Measurements from ENCODE around the gene OPA1. TPM values are rescaled to one million over a fixed set of nuclear protein-coding genes. Genes with fewer than 3 reads are reported as not detected.

OPA1 gene
- total RNA-seq, 2 donors from 2014 or later = 81.7 to 116 TPM

DNA sequence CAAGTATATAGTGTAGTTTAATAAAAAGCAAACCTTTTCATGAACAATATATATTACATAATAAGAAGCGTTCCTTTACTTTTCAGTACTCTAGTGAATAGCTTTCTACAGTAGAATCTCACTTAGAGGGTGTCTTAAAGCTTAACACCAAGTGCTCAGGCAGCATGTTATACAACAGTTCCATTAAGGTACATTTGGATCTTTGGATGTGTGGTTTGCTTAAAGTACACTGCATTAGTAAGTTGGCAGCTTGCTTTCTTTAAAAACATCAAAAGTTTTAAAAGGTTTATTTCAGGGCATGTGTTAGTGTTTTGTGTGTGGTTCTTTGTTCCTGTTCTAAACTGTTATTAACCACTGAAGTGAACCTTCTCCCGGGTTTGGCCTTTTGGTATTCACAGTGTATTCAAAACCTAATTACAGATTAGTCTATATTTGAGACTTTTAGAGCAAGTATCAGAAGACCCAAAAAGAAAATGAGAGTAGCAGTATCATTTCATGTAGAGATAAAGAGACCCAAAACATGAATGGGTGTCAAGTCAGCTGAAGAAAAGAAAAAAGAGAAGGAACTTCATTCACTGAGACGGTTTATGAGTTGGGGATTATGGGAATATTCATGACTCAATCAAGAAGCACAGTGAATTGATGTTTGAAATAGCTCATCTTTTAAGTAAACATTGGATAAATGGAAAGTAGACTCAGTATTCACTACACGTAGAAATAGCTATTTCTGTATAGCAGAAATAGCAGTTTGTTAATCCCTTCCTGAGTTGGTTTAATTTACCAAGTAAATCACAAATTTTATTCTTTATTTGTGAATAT lies 93.9 kb downstream of the OPA1 start:
- no peak for ATAC-seq
- DNase-seq = no peak
- intact Hi-C loops (cut with DNase I, micrococcal nuclease) = no loop called here

DNA sequence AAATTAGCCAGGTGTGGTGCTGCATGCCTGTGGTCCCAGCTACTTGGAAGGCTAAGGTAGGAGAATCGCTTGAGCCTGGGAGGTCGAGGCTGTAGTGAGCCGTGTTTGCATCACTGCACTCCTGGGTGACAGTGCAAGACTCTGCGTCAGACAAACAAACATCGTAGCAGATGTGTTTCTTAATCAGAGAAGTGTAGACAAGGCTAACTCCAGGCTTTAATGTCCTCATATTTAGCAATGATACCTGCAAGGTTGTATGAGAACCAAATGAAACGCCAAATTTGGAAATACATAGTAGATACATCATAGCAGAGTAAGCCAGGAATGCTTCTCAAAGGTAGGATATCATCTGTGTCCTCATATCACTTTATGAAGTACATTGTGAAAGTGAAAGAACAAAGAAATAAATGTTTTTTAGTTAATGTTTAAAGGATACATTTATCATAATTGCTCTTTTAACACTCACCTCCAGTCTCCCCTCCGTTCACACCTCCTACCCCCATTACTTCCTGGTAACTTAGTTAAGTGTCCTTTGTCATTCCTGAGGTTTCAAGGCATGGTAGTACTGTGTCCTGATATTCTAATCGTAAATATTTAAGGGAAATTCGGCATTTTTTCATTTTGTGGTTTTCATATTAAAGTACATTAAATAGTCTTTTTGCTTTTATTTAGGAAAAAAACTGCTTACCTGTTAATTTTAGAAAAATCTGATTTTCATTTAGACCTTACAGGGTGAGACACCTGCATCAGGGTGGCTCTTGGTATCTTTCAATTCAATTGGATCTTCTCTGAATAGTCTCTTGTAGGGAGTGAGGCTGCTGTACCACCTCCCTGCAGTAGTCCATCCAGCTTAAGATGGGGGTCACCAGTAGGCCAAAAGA lies 96.1 kb downstream of the OPA1 start:
- intact Hi-C loops (cut with DNase I, micrococcal nuclease) = no loop called here
- ATAC-seq = peak; percentile 80
- no peak for DNase-seq

DNA sequence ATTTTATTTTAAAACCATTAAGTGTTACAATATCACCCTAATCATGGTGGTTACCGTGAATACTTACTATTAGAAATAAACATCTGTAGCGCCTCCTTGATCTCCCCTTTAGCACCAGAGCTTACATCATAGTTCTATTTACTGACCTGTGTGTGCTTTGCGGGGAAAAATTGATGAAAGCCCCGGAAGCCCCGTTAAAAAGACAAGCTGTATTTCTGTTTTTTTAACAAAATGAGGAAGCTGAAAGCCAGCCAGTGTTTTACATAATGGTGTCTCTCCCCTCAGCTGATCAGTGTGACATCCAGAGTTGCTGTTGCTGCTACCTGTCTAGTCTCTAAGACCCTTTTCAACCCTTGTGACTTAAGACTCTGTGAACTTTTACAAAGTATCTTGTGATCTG lies 100.8 kb downstream of the OPA1 start:
- ATAC-seq = no peak
- DNase-seq = no peak

DNA sequence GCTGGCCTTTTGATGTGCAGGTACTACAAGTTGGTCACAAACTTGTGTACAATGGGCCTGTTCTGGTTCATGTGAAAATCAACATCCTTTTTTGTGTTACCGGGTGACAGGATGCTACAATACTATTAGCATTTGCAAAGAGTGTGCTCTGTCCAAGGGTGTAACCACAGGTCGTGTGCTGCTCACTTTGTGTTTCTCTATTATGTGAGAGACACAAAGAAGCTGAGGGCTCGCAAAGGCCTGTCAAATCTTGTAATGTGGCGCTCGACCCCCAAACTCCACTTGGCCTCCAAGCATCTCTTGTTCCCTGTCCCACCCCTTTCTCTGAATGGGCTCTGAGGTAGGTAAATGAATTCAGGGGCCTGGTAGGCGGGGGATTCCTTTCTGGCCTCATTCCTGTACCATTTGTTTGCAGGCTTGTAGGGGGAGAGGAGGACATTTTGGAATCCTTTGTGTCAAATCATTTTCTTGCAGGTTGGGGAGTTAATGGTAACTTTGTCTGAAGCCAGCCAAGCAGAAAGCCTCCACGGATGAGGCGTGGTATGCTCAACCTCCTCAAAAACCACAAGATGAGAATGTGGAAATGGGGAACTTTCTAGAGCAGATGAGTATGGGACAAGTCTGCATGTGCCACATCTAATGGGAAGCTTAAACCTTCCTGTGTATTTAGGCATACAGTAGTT lies 109.1 kb downstream of the OPA1 start:
- intact Hi-C loops (cut with DNase I, micrococcal nuclease) = no loop called here
- DNase-seq (no peak), ATAC-seq (no peak)

More for the DNA sequence above, 100.8 kb downstream of the OPA1 start:
- intact Hi-C loops (cut with DNase I, micrococcal nuclease) = no loop called here

DNA sequence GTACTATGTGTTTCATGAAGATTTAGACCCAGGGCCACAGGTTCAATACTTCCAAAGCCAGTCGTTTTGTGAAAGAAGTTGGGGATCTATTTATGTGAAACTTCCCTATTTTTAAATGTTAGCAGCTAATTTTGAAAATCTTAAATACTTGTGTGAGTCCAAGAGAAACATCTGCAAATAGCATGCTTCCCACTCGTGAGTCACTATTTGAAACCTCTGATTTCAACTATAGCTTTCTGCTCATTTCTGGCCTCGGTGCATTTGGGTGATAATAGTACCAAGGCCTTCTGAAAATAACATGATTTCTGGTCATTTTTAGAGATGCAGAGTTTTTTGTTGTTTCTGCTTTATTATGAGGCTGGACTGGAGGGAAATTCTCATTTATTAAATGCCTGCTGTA lies 110.0 kb downstream of the OPA1 start:
- intact Hi-C loops (cut with DNase I, micrococcal nuclease) = no loop called here
- ATAC-seq (no peak), DNase-seq (no peak)

DNA sequence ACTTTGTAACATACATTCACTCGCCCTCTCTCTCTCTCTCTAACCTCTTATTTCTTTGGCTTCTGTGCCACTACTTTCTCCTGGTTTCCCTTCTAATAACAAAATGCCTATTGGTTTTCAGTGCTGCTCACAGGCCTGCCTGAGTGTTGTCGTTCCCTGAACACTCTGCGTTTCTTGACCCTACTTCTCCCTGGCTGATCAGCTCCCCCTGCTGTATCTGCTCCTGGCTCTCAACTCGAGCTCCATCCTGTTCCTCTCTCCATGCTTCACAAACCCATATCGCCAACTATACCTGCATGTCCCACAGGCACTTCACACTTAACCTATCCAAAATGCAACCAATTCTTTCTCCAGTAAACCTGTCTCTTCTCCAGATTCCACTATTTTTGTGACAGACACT lies 111.4 kb downstream of the OPA1 start:
- no peak for DNase-seq
- no peak for ATAC-seq
- intact Hi-C loops (cut with DNase I, micrococcal nuclease) = no loop called here

DNA sequence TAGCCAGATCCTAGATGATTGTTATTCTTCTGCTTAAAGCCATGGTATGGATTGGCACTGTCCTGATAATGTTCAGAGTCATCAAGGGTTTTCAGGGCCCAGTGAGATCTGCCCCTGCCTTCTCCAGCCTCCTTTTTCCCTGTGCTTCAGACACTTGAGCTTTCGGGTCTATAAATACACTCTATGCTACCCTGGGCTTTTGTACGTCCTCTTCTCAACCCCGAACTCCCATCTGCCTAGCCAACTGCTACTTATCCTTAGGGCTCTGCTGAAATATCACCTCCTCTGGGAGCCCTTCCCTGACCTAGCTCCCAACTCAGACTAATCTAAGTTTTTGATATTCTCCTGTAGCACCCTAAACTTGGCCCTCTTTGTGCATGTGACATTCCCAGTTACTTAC lies 115.3 kb downstream of the OPA1 start:
- DNase-seq (no peak), ATAC-seq (no peak)
- intact Hi-C loops (cut with DNase I, micrococcal nuclease) = no loop called here

DNA sequence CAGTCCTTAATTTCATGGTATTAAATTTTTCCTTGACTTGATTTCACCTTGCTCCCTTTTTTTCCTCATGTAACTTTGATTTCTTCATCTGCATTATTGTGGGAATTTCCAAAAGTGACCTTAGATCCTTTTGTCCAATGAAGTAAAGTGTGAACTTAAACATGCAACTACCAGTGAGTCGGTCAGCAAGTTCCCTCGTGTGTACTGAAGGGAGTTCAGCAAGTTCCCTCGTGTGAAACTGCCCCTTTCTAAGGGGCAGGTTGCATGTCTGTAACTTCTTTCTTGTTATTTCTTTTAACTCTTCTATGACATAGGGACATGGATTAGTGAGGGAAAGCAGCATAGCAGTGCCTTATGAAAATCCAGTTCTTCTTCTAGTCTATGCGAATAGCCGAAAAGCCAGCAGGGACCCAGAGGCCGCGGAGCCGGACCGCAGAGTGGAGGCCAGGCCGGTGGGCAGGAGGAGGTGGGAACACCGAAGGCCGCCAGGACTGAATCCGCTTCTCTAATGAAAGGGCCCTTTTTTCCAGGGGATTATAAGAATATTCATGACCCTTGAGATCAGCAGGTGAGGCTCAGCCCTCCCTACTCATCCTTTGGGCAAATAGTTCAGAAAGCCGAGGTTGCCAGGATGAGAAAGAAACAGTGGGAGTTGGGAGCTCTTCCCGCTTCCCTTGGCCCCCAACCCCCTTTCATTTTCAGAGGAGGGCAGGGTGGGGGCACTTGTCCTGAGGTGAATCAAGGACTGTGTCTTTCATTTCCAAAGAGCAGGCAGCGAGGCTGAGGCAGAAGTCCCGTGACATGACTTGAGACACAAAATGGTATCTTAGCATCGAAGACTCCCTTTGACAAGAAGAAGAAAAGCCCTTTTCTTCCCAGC lies 117.5 kb downstream of the OPA1 start:
- intact Hi-C loops (cut with DNase I, micrococcal nuclease) = no loop called here
- DNase-seq (no peak), ATAC-seq (no peak)

DNA sequence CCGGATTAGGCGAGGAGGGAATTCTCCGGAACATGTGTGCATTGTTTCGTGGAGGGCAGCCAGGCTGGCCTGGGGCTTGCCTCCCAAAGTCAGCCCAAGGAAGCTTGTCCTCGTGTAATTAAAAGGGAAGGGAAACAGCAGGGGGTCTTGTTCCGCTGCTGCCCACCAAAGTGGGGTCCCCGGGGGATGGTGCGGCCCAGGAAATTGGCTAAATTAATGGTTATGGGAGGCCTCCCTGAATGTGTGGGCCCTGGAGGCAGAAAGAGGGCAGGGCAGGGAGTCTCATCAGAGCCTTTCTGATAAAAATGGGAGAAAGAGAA lies 118.1 kb downstream of the OPA1 start:
- intact Hi-C loops (cut with DNase I, micrococcal nuclease) = no loop called here
- no peak for DNase-seq
- ATAC-seq = no peak

DNA sequence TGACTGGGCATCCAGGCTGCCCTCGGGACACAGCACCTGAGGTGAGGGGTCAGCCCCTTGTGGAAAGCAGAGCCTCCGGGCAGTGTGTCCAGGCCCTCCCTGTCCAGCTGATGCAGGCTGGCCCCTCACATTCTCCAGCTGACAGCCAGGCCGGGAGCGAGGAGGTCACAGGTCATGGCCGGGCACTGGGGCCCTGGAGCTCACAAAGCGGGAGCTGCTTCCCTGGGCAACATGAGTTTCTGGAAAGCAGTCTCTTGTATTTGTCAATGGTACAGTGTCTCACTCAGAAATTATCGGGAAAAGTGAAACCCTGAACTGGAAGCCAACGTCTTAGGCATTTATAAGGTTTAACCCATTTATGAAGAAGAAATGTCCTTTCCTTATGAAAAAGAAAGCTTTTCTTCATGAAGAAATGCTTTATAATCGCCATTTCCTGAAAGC lies 118.5 kb downstream of the OPA1 start:
- intact Hi-C loops (cut with DNase I, micrococcal nuclease) = no loop called here
- ATAC-seq (no peak), DNase-seq (no peak)

DNA sequence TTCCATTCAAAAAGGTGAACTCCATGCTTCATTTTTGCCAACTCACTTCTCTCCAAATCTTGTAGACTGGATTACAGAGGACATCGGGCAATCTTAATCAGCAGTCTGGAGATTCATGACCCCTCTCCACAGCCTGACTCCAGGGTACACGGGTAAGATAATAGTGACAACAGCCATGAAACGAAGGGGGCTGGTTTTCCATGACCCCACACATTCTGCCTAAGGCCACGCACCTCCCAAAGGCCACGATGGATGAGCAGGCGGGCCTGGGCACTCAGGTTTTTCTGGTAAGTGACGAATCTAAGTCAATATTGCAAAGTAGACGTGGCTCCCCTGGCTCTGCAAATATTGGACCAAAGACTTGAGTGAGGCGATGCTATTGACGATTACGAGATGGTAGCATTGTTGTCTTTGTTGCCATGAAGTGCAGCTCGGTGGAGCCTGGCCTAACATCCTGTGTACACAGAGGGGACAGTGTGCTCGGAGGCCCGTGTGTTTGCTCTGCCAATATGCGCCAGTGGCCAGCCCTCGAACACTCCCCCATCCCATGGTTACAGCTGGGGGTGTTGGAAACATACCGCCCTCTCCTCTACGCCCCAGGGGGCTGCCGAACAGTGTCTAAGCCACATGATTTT lies 119.1 kb downstream of the OPA1 start:
- no peak for DNase-seq
- ATAC-seq = peak; percentile 16
- intact Hi-C loops (cut with DNase I, micrococcal nuclease) = no loop called here

DNA sequence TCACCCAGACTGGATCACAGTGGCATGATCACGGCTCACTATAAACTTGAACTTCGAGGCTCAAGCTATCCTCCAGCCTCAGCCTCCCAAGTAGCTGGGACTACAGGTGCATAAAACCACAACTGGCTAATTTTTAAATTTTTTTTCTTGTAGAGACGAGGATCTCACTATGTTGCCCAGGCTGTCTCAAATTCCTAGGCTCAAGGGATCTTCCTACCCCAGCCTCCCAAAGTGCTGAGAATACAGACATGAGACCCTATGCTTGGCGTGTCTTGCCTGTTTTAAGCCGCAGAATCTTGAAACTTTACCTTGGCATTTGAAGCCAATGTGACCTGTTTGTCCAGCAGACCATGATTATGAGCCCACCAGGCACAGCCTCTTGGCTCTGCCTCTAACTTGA lies 119.9 kb downstream of the OPA1 start:
- intact Hi-C loops (cut with DNase I, micrococcal nuclease) = no loop called here
- no peak for ATAC-seq
- DNase-seq = no peak

DNA sequence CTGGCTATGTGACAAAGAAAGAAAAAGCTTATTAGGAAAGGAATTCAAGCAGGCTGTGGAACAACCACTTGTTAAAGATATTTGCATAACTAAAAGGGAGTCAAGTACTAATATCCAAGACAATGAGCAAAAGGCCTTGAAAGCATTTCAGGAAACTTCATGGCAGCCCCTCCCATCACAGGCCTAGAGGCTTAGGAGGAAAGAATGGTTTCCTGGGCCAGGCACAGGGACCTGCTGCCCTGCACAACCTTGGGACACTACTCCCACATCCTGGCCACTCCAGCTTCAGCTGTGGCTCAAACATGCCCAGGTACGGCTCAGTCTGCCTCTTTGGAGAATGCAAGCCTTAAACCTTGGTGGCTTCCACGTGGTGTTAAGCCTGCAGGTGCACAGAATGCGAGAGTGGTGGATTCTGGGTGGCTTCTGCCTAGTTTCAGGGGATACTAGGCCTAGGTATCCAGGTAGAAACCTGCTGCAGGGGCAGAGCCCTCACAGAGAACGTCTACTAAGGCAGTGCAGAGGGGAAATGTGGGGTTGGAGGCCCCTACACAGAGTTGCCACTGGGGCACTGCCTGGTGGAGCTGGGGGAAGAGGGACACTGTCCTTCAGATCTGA lies 121.6 kb downstream of the OPA1 start:
- intact Hi-C loops (cut with DNase I, micrococcal nuclease) = no loop called here
- ATAC-seq (no peak), DNase-seq (no peak)

DNA sequence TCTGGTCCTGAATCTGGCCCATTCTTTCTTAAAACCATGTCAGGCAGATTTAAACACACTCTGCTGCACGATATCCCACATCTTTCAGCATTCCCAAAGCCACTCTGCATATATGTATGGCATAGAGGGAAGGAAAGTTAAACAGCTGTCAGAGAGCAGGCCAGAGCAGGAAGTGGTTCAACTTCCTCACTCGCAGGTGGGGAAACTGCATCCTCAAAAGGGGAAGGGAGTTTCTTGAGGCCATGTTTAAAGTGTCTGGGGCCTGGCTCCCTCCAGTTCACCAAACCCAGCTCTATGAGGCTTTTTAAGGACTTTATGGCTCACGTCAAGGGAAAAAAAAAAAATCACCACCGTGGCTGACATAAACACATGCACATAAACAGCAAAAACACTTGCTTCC lies 123.1 kb downstream of the OPA1 start:
- ATAC-seq = no peak
- intact Hi-C loops (cut with DNase I, micrococcal nuclease) = no loop called here
- no peak for DNase-seq

DNA sequence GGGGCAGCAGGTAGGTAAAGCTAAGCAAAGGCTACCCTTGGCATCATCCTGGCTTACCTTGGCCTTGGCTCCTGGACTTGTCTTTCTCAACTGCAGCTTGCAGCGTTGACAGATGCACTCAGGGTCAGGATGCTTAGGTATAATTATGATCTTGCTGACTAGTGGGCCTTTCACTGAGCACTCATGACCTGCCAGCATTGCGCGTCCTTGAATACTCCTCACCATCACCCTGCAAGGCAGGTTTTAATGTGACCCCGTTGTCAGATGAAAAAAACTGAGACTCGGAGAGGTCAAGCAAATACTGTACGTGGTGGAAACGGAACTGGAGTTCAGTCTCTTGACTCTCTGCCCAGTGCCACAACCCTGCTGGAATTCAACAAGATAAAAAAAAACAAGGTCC lies 126.7 kb downstream of the OPA1 start:
- ATAC-seq (no peak), DNase-seq (no peak)
- intact Hi-C loops (cut with DNase I, micrococcal nuclease) = no loop called here

DNA sequence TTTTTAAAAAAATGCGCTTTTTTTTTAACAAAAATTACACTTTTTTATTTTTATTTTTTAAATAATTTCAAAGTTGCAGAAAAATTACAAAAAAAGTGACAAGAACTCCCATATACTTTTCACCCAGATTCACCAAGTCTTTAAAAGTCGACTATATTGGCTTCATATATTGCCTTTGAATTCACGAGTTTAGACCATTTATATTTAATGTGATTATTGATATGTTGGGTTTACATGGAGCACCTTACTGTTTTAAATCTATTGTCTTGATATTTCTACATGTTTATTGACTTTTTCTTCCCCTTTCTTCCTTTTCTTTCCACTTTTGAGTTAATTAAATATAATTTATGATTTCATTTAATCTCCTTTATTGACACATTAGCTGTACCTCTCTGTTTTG lies 127.2 kb downstream of the OPA1 start:
- intact Hi-C loops (cut with DNase I, micrococcal nuclease) = no loop called here
- ATAC-seq = no peak
- DNase-seq = no peak

DNA sequence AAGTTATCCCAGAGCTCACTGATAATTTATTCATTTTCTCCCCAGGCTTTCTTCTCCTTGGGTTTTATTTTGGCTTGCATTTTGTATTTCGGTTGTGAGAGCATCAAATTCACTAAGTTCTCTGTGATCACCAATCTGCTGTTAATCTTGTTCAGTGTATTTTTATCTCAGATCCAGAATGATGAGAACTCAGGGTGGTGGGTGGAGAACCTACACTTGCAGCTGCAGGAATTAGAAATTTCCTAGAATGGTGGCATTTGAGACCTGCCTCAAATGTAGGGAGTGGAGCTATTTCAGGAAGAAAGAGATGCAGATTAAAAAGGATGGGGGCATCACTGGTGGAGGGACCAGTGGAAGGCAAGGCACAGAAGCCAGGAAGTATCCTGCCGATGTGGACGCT lies 129.6 kb downstream of the OPA1 start:
- DNase-seq (no peak), ATAC-seq (no peak)
- intact Hi-C loops (cut with DNase I, micrococcal nuclease) = no loop called here

DNA sequence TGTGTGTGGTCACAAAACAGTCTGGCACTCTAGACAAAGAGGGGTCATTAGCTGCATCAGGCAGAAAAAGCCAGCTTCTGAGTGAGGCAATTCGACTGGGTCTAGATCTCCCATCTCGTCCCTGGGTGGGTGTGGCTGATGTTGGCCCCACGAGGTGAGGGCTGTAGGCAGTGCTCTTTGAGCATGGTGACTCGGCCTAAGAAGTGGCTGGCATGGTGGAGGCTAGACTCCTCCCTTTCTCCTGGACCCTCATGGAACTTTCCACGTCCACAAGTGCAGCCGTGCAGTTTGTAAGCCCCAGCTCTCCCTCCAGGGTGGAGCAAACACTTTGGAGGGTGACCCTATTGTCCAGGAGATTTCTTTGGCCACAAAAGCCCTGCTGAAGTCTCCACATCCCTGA lies 134.1 kb downstream of the OPA1 start:
- intact Hi-C loops (cut with DNase I, micrococcal nuclease) = no loop called here
- no peak for DNase-seq
- ATAC-seq = no peak
